Loucy (cell line): ENCODE measurements around the gene TOP1.

Experiments
- H2AFZ ChIP-seq: fragments of 200-600 bp; sonication (generic); 2 replicates; pipeline ENCODE4 v1.6.0; 2016; ENCODE audit warnings: antibody characterized with exemption, mild to moderate bottlenecking, low read length, moderate library complexity
- H3F3A ChIP-seq: fragments of 200-600 bp; 2 replicates; pipeline ENCODE4 v1.6.0; 2016; ENCODE audit warnings: antibody characterized with exemption, low read depth, mild to moderate bottlenecking
- H3K27me3 ChIP-seq: fragments of 200-600 bp; sonication (generic); 2 replicates; pipeline ENCODE4 v1.6.1; 2014; ENCODE audit warnings: low read length, mild to moderate bottlenecking; ENCODE audit not compliant: insufficient read depth, poor library complexity, severe bottlenecking
- H3K36me3 ChIP-seq: fragments of 200-600 bp; sonication (generic); 2 replicates; pipeline ENCODE4 v1.6.1; 2016; ENCODE audit warnings: low read length; ENCODE audit not compliant: insufficient read depth
- H3K4me1 ChIP-seq: fragments of 200-600 bp; sonication (generic); 2 replicates; pipeline ENCODE4 v1.5.1; 2014; ENCODE audit warnings: low read length, mild to moderate bottlenecking; ENCODE audit not compliant: insufficient read depth, poor library complexity, severe bottlenecking
- H3K4me2 ChIP-seq: fragments of 200-600 bp; sonication (generic); 2 replicates; pipeline ENCODE4 v1.6.0; 2014; ENCODE audit warnings: antibody characterized with exemption, low read length, low read depth, mild to moderate bottlenecking; ENCODE audit not compliant: poor library complexity, severe bottlenecking
- H3K4me3 ChIP-seq: fragments of 200-600 bp; sonication (generic); 2 replicates; pipeline ENCODE4 v1.5.1; 2014; ENCODE audit warnings: low read length, mild to moderate bottlenecking, mixed read lengths; ENCODE audit not compliant: poor library complexity, severe bottlenecking
- H3K79me2 ChIP-seq: fragments of 200-600 bp; sonication (generic); 2 replicates; pipeline ENCODE4 v1.6.1; 2014; ENCODE audit warnings: low read length; ENCODE audit not compliant: insufficient read depth
- H3K9ac ChIP-seq: fragments of 200-600 bp; sonication (generic); 2 replicates; pipeline ENCODE4 v1.6.0; 2014; ENCODE audit warnings: mild to moderate bottlenecking, low read depth, low read length, moderate library complexity; ENCODE audit not compliant: poor library complexity, severe bottlenecking
- H3K9me2 ChIP-seq: fragments of 200-600 bp; sonication (generic); replicated peaks from 2 replicates; pipeline ENCODE4 v1.6.1; 2016; ENCODE audit warnings: low read depth, low read length, mixed read lengths
- H3K9me3 ChIP-seq: fragments of 200-600 bp; sonication (generic); 2 replicates; pipeline ENCODE4 v1.6.1; 2014; ENCODE audit warnings: mild to moderate bottlenecking, antibody characterized with exemption, low read length, low read depth; ENCODE audit not compliant: insufficient read depth
- H4K20me1 ChIP-seq: fragments of 200-600 bp; sonication (generic); 2 replicates; pipeline ENCODE4 v1.6.0; 2014; ENCODE audit warnings: antibody characterized with exemption, low read length, mild to moderate bottlenecking; ENCODE audit not compliant: insufficient read depth, poor library complexity, severe bottlenecking
- EZH2phosphoT487 ChIP-seq: fragments of 200-600 bp; IDR thresholded peaks from 2 replicates; pipeline ENCODE4 v1.6.1; 2018; ENCODE audit warnings: antibody characterized with exemption, mild to moderate bottlenecking, moderate library complexity, borderline replicate concordance
- TF ChIP-seq, protein P1 (sequence below): fragments of 200-600 bp; sonication (generic); conservative IDR thresholded peaks from 2 replicates; pipeline ENCODE4 v1.5.1; 2014; ENCODE audit warnings: mild to moderate bottlenecking, antibody characterized with exemption, low read length

The TOP1 gene

DNA sequence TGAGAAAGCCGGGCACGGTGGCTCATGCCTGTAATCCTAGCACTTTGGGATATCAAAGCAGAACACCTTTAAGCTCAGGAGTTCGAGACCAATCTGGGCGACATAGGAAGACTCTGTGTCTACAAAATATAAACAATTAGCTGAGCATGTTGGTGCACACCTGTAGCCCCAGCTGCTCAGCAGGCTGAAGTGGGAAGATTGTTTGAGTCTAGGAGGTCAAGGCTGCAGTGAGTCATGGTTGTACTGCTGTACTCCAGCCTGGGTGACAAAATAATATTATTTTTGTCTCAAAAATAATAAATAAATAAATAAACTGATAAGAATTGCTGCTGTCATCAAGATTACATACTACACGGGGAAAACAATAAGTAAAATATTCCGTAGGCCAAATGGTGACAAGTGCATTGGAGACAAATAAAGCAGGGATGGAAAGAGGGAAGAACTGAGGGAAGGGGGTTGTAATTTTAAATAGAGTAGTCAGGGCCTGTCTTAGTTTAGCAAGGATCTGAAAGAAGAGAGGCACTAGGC lies 14.0 kb upstream of the TOP1 start:
- no peaks in the 10 kb centered on the region for H4K20me1 ChIP-seq
- no peaks in the 10 kb centered on the region for H3F3A ChIP-seq
- no peaks in the 10 kb centered on the region for H3K9me3 ChIP-seq
- TF ChIP-seq, protein P1, sequence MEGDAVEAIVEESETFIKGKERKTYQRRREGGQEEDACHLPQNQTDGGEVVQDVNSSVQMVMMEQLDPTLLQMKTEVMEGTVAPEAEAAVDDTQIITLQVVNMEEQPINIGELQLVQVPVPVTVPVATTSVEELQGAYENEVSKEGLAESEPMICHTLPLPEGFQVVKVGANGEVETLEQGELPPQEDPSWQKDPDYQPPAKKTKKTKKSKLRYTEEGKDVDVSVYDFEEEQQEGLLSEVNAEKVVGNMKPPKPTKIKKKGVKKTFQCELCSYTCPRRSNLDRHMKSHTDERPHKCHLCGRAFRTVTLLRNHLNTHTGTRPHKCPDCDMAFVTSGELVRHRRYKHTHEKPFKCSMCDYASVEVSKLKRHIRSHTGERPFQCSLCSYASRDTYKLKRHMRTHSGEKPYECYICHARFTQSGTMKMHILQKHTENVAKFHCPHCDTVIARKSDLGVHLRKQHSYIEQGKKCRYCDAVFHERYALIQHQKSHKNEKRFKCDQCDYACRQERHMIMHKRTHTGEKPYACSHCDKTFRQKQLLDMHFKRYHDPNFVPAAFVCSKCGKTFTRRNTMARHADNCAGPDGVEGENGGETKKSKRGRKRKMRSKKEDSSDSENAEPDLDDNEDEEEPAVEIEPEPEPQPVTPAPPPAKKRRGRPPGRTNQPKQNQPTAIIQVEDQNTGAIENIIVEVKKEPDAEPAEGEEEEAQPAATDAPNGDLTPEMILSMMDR: no peak
- no peak for TF ChIP-seq EZH2phosphoT487
- H3K36me3 ChIP-seq: no peaks in the 10 kb centered on the region
- peaks cover 25% of the 10 kb centered on the region for H3K4me1 ChIP-seq
- H2AFZ ChIP-seq: no peak overlapping the region
- H3K9ac ChIP-seq: no peak overlapping the region
- H3K79me2 ChIP-seq: no peaks in the 10 kb centered on the region
- no peak overlapping the region for H3K4me3 ChIP-seq
- H3K4me2 ChIP-seq: no peak overlapping the region
- no peaks in the 10 kb centered on the region for H3K27me3 ChIP-seq
- H3K9me2 ChIP-seq: no peaks in the 10 kb centered on the region

DNA sequence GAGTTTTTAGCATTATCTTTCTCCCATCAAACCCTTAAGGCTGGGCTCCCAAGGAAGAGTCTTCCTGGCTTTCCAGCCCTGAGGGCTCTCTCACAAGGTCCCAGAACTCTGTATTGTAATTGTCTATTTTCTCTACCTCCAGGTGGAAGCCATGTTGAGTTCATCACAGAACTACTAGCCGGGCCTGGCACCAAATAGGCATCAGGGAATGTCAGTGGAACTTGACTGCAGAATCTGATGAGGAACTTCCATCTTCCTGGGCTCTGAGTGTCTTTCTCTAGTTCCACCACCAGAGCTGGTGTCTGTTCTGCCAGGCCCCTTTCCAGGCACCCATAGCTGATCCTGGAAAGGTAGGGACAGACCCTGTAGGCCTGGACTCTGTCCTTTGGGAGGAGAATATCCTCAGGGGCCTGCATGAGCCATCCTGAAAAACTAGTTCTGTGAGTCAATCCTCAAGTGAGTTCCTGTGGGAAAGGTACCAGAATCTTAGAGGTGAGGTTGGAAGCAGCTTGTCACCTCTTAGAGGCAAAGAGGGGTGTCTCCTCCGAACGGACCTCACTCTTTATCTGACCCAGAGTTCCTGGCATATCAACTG lies 11.1 kb upstream of the TOP1 start:
- Histone ChIP-seq H4K20me1 (no peaks in the 10 kb centered on the region), H3K9ac (no peak overlapping the region), H3K9me3 (no peaks in the 10 kb centered on the region), H3K4me1 (peaks cover 6% of the 10 kb centered on the region), H3K36me3 (no peaks in the 10 kb centered on the region), H3F3A (no peaks in the 10 kb centered on the region), H3K4me2 (no peak overlapping the region), H2AFZ (no peak overlapping the region), H3K9me2 (no peaks in the 10 kb centered on the region), H3K4me3 (no peak overlapping the region), H3K79me2 (no peaks in the 10 kb centered on the region), H3K27me3 (no peaks in the 10 kb centered on the region)
- TF ChIP-seq, protein P1: no peak
- TF ChIP-seq EZH2phosphoT487: no peak

DNA sequence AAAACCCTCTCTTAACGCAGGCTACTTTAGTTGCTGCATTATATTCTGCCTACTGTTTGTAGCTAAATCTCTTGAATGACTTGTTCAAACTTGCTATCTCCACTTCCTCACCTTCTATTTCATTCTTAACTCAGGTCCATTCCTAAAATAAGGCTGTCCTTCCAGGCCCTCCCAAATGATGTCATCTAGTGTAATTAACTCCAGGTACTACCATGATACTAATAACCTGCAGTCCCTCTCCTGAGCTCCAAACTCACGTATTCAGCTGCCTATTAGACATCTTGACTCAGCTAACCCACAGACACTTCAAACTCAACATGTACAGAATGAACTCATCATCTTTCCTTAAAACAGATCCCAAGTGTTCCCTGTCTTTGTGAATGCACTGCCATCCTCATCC lies 10.5 kb upstream of the TOP1 start:
- Histone ChIP-seq H2AFZ (no peak overlapping the region), H4K20me1 (no peaks in the 10 kb centered on the region), H3K36me3 (no peaks in the 10 kb centered on the region), H3K9me2 (no peaks in the 10 kb centered on the region), H3K9ac (no peak overlapping the region), H3F3A (no peaks in the 10 kb centered on the region), H3K4me3 (no peak overlapping the region), H3K79me2 (no peaks in the 10 kb centered on the region), H3K4me1 (no peaks in the 10 kb centered on the region), H3K27me3 (no peaks in the 10 kb centered on the region), H3K4me2 (no peak overlapping the region), H3K9me3 (no peaks in the 10 kb centered on the region)
- TF ChIP-seq, protein P1: no peak
- no peak for TF ChIP-seq EZH2phosphoT487
